ENCODE measurements around the gene MLLT1.
A peak's percentile ranks its signal among the peaks of the same experiment; 100 is the strongest.

Gene MLLT1

GRCh38 chr19:6267552-6268381, 12.0 kb downstream of the MLLT1 start:
- TF ChIP-seq CTCF (IDR thresholded peaks at IDR 0.05; ENCODE audit: borderline replicate concordance, control extremely low read depth, extremely low read depth, insufficient read depth, missing control alignments) = no peak
- DNase-seq (ENCODE audit: low spot score) = no peak
- in situ Hi-C loops (cut with MboI; ENCODE audit: low sequenced_read_pairs, unreplicated experiment) = no loop called here

GRCh38 chr19:6264803-6265202, 15.0 kb downstream of the MLLT1 start:
- no peak for TF ChIP-seq CTCF (IDR thresholded peaks at IDR 0.05; ENCODE audit: borderline replicate concordance, control extremely low read depth, extremely low read depth, insufficient read depth, missing control alignments)
- DNase-seq (ENCODE audit: low spot score) = no peak
- in situ Hi-C loops (cut with MboI; ENCODE audit: low sequenced_read_pairs, unreplicated experiment) = no loop called here

GRCh38 chr19:6263735-6264444, 15.9 kb downstream of the MLLT1 start:
- no peak for DNase-seq (ENCODE audit: low spot score)
- in situ Hi-C loops (cut with MboI; ENCODE audit: low sequenced_read_pairs, unreplicated experiment) = no loop called here
- TF ChIP-seq CTCF (IDR thresholded peaks at IDR 0.05; ENCODE audit: borderline replicate concordance, control extremely low read depth, extremely low read depth, insufficient read depth, missing control alignments) = no peak

GRCh38 chr19:6263306-6263705, 16.5 kb downstream of the MLLT1 start:
- DNase-seq (ENCODE audit: low spot score) = no peak
- in situ Hi-C loops (cut with MboI; ENCODE audit: low sequenced_read_pairs, unreplicated experiment) = no loop called here
- TF ChIP-seq CTCF (IDR thresholded peaks at IDR 0.05; ENCODE audit: borderline replicate concordance, control extremely low read depth, extremely low read depth, insufficient read depth, missing control alignments) = no peak

GRCh38 chr19:6262519-6262918, 17.3 kb downstream of the MLLT1 start:
- in situ Hi-C loops (cut with MboI; ENCODE audit: low sequenced_read_pairs, unreplicated experiment) = no loop called here
- DNase-seq (ENCODE audit: low spot score) = peak; percentile 16
- no peak for TF ChIP-seq CTCF (IDR thresholded peaks at IDR 0.05; ENCODE audit: borderline replicate concordance, control extremely low read depth, extremely low read depth, insufficient read depth, missing control alignments)

- peak; percentile 11 for DNase-seq (ENCODE audit: low spot score)
- in situ Hi-C loops (cut with MboI; ENCODE audit: low sequenced_read_pairs, unreplicated experiment) = no loop called here
- TF ChIP-seq CTCF (IDR thresholded peaks at IDR 0.05; ENCODE audit: borderline replicate concordance, control extremely low read depth, extremely low read depth, insufficient read depth, missing control alignments) = no peak
These were observed 17.9 kb downstream of the MLLT1 start for GRCh38 chr19:6261883-6262282.
